Putamen (tissue), 1 donor: ENCODE data around the gene LMCD1.

Experiments used
- DNase-seq: peaks from one replicate; pipeline ENCODE4 v3.0.0-alpha.2; 2016; ENCODE audit warnings: low spot score

The LMCD1 gene

DNA sequence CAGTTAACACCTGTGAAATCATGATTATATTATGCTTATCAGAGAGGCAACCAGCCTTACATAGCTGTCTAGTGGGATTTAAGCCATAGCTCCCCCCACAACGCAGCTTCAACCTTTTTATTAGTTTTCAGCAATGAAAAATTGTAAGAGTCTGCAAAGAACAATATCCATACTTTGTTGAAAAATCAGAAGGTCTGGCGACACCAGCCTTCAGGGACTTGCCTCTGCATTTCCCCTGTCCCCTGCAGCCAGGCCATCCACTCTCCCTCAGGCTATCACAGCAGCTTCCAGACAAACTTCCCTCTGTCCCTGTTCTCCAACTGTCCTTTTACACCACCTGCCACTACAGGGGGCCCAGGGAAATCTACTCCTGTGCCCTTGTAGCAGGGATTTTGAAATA, 83.0 kb downstream of the LMCD1 start:
- no peak for DNase-seq

DNA sequence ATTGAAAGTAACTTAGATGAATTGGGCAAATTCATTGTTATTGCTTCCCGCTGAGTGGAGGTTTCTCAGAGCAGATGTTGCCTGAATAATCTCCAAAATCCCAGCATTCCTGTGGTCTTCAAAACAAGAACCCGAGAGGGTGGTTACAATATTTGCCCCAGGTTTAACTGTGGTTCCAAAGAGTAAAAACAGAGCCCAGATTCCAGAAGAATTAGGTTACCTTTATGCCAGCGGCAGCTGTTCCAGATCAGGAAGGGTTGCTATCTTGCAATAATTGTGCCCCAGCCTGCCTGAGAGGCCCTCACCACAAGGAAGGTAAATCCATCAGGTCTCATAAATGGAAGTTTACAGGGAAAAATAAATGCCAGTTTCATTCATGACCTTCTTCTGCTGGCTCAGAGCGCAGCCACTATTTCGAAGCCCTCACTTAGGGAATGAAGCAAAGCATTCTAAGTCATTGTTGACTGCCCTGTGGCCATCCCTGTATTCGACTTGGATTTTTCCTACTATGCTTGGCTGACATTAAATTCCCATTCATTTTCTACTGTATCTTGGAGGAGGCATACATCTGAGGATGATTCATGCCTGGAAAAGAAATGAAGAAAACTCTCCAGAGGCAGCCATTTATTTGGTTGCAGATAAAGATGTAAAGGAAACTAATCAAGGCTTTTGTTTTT, 88.4 kb downstream of the LMCD1 start:
- DNase-seq: no peak

DNA sequence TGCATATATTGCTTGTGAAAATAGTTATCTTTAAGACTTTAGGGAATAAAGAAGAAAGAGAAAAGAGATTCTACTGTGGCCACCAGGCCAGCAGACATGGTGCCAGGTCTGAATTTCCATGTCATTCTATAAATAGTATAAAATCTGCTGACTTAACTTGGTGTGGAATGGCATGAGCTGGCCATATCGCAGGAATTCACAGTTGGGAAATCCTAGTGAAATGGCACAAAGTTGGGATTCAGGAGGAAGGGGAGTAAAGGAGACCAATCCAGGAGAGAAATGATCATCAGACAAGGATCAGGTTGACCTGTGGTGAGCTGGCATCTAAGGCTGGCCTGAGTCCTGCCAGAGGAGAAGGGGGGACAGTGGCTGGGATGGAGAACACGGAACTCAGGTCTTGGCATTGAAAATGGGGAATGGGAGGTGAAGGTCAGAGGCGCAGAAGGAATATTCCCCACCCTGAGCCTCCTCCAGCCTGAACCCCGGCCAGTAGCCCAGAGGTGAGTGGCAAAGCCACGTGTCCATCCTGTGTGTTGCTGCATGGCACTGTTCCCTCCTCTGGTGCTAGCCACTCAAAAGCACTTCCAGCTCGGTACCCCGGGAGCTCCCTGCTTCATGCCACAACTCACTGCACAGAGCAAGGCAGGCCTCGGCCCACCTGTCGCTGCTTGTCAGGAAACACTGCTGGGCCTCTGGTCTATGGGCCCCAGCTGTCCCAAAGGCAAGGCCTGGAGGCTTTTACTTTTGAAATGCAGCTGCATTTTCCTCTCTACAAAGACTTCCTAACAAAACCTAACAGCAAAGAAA, 91.6 kb downstream of the LMCD1 start:
- no peak for DNase-seq

DNA sequence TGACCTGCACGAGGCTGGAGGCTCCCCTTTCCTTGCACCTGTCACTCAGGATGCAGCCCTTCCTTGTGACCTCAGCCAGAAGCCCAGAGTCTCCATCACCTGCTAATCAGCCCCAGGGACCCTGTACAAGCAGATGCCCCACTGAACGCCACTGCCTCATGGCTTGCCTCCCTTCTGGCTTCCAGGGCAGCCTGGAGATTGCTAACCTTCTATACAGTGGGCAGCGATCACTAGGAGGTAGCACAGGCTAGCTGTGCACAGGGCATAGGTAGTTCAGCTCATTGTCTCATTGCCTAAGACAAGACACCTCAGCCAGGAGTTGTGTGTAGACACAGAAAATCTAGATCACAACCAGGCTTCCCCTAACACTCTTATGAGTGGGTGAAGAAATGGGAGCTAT, 93.6 kb downstream of the LMCD1 start:
- DNase-seq: no peak

DNA sequence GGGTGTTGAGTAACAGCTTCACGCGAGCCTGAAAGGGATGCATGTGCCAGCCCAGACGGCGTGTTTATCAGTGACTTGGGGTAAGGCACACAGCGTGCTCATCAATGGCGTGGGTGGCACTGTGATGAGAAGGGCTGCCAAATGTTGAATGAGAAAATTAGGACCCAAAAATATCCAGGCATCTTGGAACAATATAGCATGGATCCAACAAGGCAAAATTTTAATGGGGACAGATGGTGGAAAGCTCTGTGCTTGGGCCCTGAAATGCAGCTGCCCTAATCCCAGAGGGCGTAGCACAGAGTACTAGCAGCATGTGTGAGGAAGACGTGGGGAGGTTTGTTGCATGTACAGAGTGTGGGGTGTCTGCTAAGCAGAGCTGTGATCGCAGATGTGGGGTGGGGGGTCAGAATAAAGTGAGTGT, 94.1 kb downstream of the LMCD1 start:
- DNase-seq: peak; percentile 6

DNA sequence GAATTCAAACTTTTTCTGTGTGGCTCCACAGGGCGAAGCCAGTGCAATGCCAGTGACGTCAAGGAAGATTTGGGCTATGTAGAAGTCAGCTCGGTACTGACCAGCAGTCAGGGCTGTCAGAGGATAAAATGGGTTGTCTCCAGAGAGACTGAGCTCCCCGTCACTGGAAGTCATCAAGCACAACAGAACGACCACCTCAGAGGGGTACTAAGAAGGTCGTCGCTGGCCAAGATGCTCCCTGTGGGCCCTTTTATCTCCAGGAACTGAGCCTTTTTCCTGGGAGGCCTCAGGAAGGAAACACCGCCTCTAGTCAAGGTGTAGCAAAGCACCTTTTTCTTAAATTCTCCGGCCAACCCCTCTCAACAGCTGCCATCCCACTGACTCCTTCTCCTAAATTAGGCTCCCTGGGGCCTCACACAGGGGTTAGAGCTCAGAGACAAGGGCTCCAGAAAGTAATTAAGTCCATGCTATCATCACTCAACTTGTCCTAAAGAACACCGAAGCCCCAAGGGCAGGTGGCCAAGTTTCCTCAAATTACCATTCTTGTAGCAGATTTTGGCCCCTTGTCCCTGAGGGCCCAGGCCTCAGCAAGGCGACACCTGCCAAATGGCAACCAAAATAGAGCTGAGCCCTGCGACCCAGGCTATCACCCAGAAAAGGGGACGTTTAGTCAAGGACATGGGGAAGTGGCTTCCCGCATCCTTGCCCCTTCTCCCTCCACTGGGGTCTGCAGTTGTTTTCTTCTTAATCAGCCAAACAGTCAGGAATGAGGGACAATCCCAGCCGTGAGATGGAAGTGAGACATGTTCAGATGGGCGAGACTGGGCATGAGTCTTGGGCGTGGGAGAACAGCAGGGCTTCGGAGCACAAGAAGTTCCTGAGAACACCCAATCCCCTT, 94.9 kb downstream of the LMCD1 start:
- DNase-seq: no peak

DNA sequence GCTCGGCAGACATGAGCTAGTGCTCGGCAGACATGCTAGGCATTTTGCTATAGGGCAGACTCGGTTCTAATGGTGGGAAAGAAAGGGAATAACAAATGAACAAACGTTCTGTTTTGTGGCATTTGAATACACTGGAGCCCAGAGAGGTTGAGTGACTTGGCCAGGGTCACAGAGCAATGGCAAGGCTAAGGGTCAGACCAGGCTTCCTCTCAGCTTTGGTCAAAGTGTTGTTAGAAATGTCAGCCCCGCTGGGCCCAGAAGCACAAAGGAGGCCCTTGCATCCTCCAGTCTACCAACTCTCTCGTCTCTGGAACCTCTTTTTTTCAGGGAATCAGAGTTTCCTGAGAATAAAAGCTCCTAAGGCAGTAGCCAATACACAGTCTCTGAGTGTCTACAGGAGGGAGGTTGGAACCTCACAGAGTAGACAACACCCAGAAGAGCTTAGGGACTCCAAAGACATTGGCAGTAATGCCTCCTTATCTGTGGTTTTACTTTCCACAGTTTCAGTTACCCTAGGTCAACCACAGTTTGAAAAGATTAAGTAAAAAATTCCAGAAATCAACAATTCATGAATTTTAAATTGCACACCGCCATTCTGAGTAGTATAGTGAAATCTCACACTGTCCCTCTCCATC, 95.7 kb downstream of the LMCD1 start:
- no peak for DNase-seq

DNA sequence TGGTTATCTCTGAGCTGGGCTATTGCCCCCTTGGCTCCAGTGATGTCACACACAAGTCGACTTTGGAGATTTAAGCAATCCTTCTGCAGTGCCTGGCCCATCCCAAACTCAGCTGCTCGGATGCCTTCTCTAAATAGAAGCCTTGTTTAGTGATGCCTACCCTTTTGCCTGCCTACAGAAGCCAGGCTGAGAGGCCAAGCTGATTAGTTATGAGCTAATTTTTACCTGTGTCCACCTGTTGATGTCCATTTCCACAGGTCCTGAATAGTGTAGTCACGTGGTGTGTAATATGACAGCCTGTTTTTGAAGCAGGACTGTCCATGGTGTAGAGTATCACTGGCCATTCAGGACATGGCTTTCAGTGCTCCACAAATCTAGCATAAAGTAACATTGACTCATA, 97.5 kb downstream of the LMCD1 start:
- no peak for DNase-seq

DNA sequence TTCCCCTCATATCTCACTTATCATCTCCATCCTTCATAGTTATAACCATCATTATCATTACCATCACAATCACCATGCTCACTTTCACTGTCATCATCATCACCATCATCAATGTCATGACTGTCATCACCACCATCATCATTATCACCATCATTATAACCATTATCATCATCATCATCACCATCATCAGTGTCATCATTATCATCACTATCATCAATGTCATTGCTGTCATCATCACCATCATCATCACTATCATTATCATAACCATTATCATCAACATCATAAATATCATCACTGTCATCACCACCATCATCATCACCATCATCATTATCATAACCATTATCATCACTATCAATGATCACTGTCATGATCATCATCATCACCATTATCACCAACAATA, 98.8 kb downstream of the LMCD1 start:
- no peak for DNase-seq

DNA sequence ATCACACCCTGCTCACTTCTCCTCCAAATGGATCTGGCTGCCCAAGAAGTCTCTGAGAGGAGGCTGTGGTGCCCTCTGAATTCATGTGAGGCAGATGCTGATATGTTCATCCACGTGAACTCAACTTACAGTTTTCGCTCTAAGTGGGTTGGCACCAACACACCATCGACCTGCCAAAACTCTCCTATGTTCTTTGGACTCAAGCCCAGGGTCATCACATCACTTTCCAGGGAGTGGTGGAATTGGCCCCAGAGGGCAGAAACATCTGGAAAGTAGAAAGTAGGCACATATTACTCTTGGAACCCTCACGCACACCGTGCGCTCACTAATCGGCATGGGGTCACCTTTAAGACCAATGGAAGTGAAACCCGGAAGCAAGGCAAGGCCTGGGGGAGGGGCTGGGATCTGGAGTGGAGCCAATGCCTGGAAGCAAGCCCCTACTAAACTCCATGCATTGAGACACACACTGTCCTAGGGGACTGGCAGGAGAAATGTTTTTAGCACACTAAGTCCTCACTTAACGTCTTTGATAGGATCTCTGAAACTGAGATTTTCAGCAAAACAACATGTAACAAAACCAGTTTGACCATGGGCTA, 101.6 kb downstream of the LMCD1 start:
- DNase-seq: no peak

DNA sequence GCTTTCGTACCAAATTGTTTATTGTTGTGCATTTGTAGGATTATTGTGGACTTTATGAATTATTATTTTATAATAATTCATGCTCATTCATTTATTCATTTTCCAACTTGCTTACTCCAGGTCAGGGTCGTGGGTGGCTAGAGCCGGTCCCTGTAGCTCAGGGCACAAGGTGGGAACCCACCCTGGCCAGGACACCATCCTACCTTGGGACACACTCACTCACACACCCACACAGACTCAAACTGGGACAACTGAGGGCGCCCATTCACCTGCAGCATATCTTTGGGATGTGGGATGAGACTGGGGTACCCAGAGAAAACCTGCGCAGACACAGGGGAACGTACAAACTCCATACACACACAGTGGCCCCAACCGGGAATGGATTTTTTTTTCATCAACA, 102.4 kb downstream of the LMCD1 start:
- no peak for DNase-seq

DNA sequence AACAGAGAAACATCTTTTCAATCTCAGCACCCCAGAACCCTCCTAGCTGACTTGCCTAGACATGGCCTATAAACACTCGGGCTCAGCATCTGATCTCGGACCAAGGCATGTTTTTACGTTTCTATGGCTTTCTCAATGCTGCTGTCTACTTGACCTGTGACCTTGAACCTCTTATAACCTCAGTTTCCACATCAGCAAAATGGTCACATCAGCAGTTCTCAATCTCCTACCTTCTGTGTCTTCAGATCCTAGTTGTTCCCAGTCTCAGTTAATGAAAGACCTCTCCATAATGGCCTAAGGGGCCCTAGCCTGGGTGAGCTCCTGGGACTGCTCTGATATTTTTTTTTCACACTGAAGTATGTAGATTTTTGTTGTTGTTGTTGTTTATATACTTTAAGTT, 103.4 kb downstream of the LMCD1 start:
- DNase-seq: no peak

DNA sequence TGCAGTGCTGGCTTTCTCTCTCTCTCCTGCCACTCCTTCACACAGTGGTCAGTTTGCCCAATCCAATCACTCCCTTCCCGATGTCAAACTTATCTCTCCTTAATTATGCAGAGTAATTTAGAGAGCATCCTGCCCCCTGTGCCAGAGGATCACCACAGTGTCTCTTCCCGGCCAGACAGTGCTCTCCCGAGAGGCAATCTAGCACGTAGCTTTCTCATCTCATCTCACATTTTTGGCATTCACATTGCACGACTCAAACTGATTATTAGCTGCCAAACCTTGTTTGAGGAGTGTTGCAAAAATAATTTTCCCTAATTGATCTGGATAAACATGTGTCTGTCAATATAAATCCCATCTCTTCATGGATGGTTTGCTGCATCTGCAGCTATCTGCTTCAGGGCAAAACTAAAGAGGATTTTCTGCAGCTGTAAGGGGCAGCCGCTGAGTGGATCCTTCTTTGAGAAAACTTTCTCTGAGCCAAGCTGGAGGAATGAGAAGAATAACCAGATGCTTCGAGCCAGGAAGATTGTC, 105.1 kb downstream of the LMCD1 start:
- DNase-seq: no peak

DNA sequence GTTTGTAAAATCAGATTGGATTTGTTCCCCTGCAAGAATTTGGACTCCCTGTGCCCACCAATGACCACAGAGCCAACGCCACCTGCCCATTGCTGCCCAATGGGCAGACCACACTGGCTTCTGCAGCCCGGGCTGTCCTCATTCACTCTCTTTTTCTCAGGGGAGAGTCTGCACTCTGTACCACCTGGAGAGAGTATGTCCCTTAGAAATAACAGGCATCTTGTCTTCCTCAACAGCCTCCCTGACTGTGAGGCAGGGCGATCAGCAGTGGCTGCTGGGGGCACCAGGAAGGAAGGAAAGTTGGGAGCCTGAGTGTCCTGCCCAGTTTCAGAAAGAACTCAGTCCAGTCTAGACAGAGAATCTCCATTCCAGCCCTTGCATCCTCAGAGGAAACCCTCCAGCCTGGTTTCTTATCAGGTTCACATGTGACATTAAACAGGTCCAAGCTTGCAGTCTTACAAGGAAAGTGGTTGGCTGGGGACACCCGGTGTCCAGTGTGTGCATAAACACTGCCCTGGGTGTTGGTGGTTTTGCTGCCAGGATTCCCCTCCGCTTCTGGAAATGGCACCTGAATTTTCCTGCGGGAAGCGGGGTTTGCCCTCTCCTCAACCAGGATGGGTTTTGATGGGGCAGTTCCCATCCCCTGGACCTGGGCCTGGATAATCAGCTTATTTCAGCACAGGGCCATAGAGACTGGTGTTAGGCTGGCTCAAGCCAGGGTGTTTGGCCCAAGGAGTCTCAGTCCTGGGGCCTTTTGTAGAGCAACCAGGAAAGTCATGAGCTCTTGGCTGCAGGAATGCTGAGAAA, 105.8 kb downstream of the LMCD1 start:
- peak; percentile 49 for DNase-seq

DNA sequence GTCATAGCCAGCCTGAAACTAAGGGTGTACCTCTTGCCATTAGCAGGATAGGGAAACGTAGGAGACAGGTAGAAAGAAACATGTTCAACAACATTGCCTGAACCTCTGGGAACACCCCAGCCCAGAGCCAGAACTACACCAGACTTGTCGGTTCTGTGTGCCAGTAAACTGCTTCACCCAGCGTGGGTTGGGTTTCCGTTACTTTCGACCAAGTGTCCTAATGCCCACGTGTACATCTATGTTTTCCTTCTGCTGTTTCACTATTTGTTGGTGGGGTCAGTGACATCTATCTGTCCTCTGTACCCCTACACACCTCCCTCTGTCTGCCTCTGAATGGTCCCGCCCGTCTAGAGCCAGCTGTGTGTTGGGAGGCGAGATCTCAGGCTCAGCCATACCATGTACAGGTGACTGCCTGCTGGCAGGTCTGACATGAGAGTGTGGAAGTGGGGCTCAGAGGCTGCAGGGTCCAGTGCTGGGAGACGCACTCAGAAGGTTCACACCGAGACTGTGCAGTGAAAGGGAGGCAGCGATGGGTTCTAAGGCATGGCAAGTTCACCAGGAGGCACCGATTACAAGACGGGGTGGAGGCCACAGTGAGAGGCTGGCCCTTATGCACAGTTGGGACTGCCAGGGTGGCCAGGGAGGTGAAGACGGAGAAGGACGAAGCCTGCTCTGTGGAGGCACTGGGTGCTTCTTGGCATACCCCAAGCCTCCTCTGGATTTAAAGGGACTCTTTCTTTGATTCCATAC, 106.6 kb downstream of the LMCD1 start:
- DNase-seq: no peak

DNA sequence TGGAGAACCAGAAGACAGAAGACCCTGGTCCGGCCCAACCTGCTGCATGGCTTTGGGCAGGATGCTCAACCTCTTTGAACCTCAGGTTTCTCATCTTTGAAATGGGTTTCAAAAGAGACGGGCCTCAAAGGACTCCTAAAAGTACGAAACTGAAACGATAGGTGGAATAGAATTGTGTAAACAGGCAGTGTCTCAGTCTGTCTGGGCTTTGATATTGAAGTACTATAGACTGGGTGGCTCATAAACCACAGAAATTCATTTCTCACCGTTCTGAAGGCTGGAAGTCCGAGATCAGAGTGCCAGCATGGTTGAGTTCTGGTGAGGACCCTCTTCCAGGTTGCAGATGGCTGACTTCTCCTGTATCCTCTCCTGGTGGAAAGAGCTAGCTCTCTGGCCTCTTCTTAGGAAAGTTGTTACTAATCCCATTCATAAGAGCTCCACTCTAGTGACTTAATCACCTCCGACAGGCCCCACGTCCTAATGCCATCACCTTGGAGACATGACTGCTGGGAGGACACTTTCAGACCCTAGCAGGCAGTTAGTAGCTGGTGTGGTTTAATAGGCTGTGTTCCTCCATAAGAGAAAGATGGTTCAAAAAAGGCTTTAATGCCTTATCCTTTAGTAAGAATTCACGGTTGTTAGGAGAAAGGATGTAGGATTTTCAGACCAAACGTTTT, 107.3 kb downstream of the LMCD1 start:
- no peak for DNase-seq

DNA sequence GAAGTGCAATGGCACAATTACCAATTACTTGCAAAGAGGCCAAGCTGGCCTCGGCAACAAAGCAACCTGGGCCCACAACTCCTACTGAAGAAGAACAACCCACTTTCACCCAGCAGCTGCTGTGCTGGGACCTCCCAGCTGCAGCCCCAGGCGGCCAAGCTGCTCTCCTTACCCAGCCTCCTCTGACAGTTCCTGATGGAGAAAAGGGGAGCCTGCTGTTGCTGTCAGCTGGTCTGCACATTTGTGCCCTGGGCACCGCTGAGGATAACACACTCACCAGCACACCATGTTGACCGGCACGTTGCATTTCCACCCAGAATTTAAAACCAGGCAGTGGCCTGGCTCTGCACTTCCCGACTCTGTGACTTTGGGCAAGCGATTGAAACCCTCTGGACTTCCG, 109.3 kb downstream of the LMCD1 start:
- DNase-seq: no peak

DNA sequence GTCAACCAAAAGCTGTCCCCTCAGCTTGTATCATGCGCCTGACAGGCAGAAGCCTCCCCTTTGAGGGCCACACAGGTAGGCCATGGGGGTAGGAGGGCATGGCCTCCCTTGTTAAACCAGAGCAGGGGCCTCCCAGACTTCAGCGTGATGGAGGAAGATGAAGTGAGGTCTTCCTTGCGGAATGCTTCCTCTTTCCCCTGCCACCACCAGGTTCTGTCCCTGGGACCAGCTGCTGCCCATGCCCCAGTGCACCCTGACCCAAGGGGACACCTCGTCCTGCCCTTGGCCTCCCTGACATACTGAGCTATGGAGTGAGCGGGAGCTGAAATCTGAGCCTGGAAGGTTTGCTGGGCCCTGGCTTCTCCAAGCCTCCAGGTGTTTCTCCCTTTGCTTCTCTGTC, 116.3 kb downstream of the LMCD1 start:
- DNase-seq: no peak

DNA sequence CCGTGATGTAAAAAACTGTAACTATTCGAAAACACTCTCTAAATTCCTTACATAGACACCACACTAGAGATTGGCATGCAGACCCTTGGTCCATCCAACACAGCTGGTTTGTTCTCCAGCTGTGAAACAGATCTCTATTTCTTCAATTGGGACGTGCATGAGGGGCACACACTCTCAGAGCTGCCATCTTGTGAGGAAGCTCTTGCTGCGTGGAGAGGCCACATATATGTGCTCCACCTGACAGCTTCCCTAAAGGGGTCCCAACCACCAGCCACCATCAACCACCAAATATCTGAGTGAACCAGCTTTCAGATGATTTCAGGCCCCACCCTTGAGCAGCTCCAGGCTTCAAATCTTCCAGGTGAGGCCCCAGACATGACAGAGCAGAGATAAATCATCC, 117.3 kb downstream of the LMCD1 start:
- DNase-seq: no peak
